DOHH2 (cell line): ENCODE results near the gene SYT1.

Source experiments
- H3F3A ChIP-seq: fragments of 200-600 bp; sonication (generic), shearing (Covaris generic); 2 replicates; pipeline ENCODE4 v1.6.0; 2016; ENCODE audit warnings: antibody characterized with exemption, mild to moderate bottlenecking; ENCODE audit not compliant: control insufficient read depth, insufficient read depth
- H3K27ac ChIP-seq: fragments of 200-600 bp; sonication (generic); 2 replicates; pipeline ENCODE4 v1.5.1; 2014; ENCODE audit warnings: low read depth, mild to moderate bottlenecking, low read length, moderate library complexity
- H3K27me3 ChIP-seq: fragments of 200-600 bp; sonication (generic); 2 replicates; pipeline ENCODE4 v1.6.1; 2014; ENCODE audit warnings: mild to moderate bottlenecking, low read length, mixed read lengths; ENCODE audit not compliant: control insufficient read depth
- H3K36me3 ChIP-seq: fragments of 200-600 bp; sonication (generic); 2 replicates; pipeline ENCODE4 v1.6.1; 2014; ENCODE audit warnings: mild to moderate bottlenecking, low read length, moderate library complexity, mixed read lengths; ENCODE audit not compliant: control insufficient read depth
- H3K4me1 ChIP-seq: fragments of 200-600 bp; sonication (generic); 2 replicates; pipeline ENCODE4 v1.6.1; 2014; ENCODE audit warnings: mild to moderate bottlenecking, low read length, mixed read lengths; ENCODE audit not compliant: control insufficient read depth
- H3K4me2 ChIP-seq: fragments of 200-600 bp; sonication (generic); 2 replicates; pipeline ENCODE4 v1.6.0; 2014; ENCODE audit warnings: mild to moderate bottlenecking, low read length, moderate library complexity
- H3K4me3 ChIP-seq: fragments of 200-600 bp; sonication (generic); 2 replicates; pipeline ENCODE4 v1.5.1; 2014; ENCODE audit warnings: mild to moderate bottlenecking, low read length, mixed read lengths
- H3K79me2 ChIP-seq: fragments of 200-600 bp; sonication (generic); 2 replicates; pipeline ENCODE4 v1.6.1; 2014; ENCODE audit warnings: mild to moderate bottlenecking, low read length, mixed read lengths; ENCODE audit not compliant: control insufficient read depth
- H3K9me2 ChIP-seq: fragments of 200-600 bp; sonication (generic); replicated peaks from 2 replicates; pipeline ENCODE4 v1.6.1; 2014; ENCODE audit warnings: mild to moderate bottlenecking, low read length, mixed read lengths; ENCODE audit not compliant: control insufficient read depth
- H3K9me3 ChIP-seq: fragments of 200-600 bp; sonication (generic); 2 replicates; pipeline ENCODE4 v1.6.1; 2014; ENCODE audit warnings: antibody characterized with exemption, low read length, mixed read lengths; ENCODE audit not compliant: control insufficient read depth, insufficient read depth
- H4K20me1 ChIP-seq: fragments of 200-600 bp; sonication (generic); 2 replicates; pipeline ENCODE4 v1.6.0; 2014; ENCODE audit warnings: low read depth, mild to moderate bottlenecking, antibody characterized with exemption, low read length, moderate library complexity; ENCODE audit not compliant: control insufficient read depth, insufficient read depth
- CTCF ChIP-seq: fragments of 200-600 bp; sonication (generic); IDR thresholded peaks from one replicate; pipeline ENCODE4 v1.5.1; 2014; ENCODE audit warnings: antibody characterized with exemption, mild to moderate bottlenecking, low read depth, low read length; ENCODE audit not compliant: poor library complexity, severe bottlenecking
- EZH2phosphoT487 ChIP-seq: fragments of 200-600 bp; sonication (generic); IDR thresholded peaks from 2 replicates; pipeline ENCODE4 v1.6.1; 2017; ENCODE audit warnings: borderline replicate concordance, mild to moderate bottlenecking, antibody characterized with exemption, low read length, moderate library complexity, mixed read lengths

SYT1 gene

DNA sequence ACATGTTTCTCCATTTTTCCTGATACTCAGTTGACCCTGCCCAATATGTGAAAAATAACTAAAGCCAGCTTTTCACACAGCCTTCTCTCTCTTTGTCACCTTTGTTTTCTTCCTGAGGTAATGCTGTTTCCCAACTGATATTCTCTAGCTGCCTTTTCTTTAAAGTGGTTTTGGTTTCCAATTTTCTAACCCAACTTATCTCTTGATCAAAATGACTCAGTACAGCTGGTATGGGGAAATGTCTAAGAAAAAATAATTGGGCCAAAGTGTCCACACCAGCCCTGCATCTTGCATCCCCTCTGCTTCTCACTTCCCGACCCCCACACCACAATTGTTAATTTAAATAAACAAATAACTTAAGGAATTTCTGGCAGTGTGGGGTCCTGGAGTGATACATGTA is 193.8 kb downstream of the SYT1 start:
- Histone ChIP-seq H3K36me3 (no peaks in the 10 kb centered on the region), H3K4me3 (no peak overlapping the region), H3K4me1 (no peaks in the 10 kb centered on the region), H3K79me2 (no peaks in the 10 kb centered on the region), H4K20me1 (no peaks in the 10 kb centered on the region), H3K4me2 (no peak overlapping the region), H3K27ac (no peak overlapping the region), H3F3A (no peaks in the 10 kb centered on the region), H3K27me3 (no peaks in the 10 kb centered on the region), H3K9me2 (no peaks in the 10 kb centered on the region), H3K9me3 (no peaks in the 10 kb centered on the region)
- TF ChIP-seq CTCF (no peak), EZH2phosphoT487 (no peak)

- H3K27me3 ChIP-seq = no peaks in the 10 kb centered on the region
- H3K9me2 ChIP-seq = no peaks in the 10 kb centered on the region
- TF ChIP-seq EZH2phosphoT487 = no peak
- TF ChIP-seq CTCF = no peak
- no peak overlapping the region for H3K27ac ChIP-seq
- H4K20me1 ChIP-seq = no peaks in the 10 kb centered on the region
- no peak overlapping the region for H3K4me2 ChIP-seq
- no peaks in the 10 kb centered on the region for H3K4me1 ChIP-seq
- no peaks in the 10 kb centered on the region for H3F3A ChIP-seq
- H3K36me3 ChIP-seq = no peaks in the 10 kb centered on the region
- H3K4me3 ChIP-seq = no peak overlapping the region
- H3K79me2 ChIP-seq = no peaks in the 10 kb centered on the region
- no peaks in the 10 kb centered on the region for H3K9me3 ChIP-seq
Observed at GRCh38 chr12:79059557-79059956, 195.0 kb downstream of the SYT1 start.

DNA sequence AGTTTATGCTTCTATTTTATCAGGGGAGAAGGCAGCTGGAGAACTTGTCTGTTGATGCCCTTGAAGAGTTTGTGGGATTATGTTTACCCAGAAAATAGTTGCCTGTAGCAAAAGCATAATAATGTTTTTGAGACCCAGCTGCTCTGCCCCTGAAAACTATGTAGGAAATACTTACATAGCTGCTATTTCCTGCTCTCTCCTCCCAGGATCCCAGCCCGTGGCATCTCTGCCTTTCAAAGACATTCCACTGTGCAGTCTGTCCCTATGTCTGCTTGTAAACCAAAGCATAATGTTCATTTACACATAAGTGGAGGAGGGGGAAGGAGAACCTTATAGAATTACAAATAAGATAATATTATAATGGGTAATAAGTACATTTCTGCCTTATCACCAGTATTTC is 198.7 kb downstream of the SYT1 start:
- Histone ChIP-seq H3K79me2 (no peaks in the 10 kb centered on the region), H3F3A (no peaks in the 10 kb centered on the region), H3K9me3 (no peaks in the 10 kb centered on the region), H3K9me2 (no peaks in the 10 kb centered on the region), H3K36me3 (no peaks in the 10 kb centered on the region), H3K27ac (no peak overlapping the region), H4K20me1 (no peaks in the 10 kb centered on the region), H3K4me3 (no peak overlapping the region), H3K27me3 (no peaks in the 10 kb centered on the region), H3K4me1 (no peaks in the 10 kb centered on the region), H3K4me2 (no peak overlapping the region)
- TF ChIP-seq EZH2phosphoT487 (no peak), CTCF (no peak)

- no peak for TF ChIP-seq CTCF
- no peak for TF ChIP-seq EZH2phosphoT487
- no peaks in the 10 kb centered on the region for H3K79me2 ChIP-seq
- H3F3A ChIP-seq = no peaks in the 10 kb centered on the region
- no peaks in the 10 kb centered on the region for H3K9me2 ChIP-seq
- no peaks in the 10 kb centered on the region for H3K36me3 ChIP-seq
- no peak overlapping the region for H3K4me3 ChIP-seq
- no peaks in the 10 kb centered on the region for H4K20me1 ChIP-seq
- no peaks in the 10 kb centered on the region for H3K4me1 ChIP-seq
- H3K9me3 ChIP-seq = no peaks in the 10 kb centered on the region
- H3K4me2 ChIP-seq = no peak overlapping the region
- H3K27ac ChIP-seq = no peak overlapping the region
- H3K27me3 ChIP-seq = no peaks in the 10 kb centered on the region
Observed at GRCh38 chr12:79067977-79068376, 203.4 kb downstream of the SYT1 start.
